GM23338 (cell line): ENCODE measurements around the gene MET. TPM values are rescaled to one million over a fixed set of nuclear protein-coding genes. Genes with fewer than 3 reads are reported as not detected.

Source experiments
- ATAC-seq: fragments of 200-7000 bp; cut with Tn5 transposase; 3 replicates; pipeline ENCODE4 v1.9.1; 2020
- DNase-seq: peaks from one replicate; pipeline ENCODE4 v3.0.0-alpha.2; 2015; ENCODE audit warnings: low spot score
- H2AFZ ChIP-seq: fragments of 200-600 bp; sonication (generic); 2 replicates; pipeline ENCODE4 v1.8.0; 2016; ENCODE audit warnings: antibody characterized with exemption, mild to moderate bottlenecking, moderate library complexity
- H3F3A ChIP-seq: fragments of 200-600 bp; sonication (generic); replicated peaks from 2 replicates; pipeline ENCODE4 v1.8.0; 2017; ENCODE audit warnings: antibody characterized with exemption, mixed run types, low read depth
- H3K27ac ChIP-seq: fragments of 200-600 bp; sonication (generic); 2 replicates; pipeline ENCODE4 v1.6.1; 2016; ENCODE audit warnings: low read depth
- H3K27me3 ChIP-seq: fragments of 200-600 bp; sonication (generic); 2 replicates; pipeline ENCODE4 v1.8.0; 2016; ENCODE audit warnings: mild to moderate bottlenecking, mixed run types, moderate library complexity; ENCODE audit not compliant: insufficient read depth
- H3K36me3 ChIP-seq: fragments of 200-600 bp; sonication (generic); 2 replicates; pipeline ENCODE4 v1.8.0; 2016; ENCODE audit warnings: mild to moderate bottlenecking; ENCODE audit not compliant: insufficient read depth
- H3K4me1 ChIP-seq: fragments of 200-600 bp; sonication (generic); 2 replicates; pipeline ENCODE4 v1.8.0; 2016; ENCODE audit warnings: mild to moderate bottlenecking, moderate library complexity; ENCODE audit not compliant: insufficient read depth
- H3K4me2 ChIP-seq: fragments of 200-600 bp; sonication (generic); 2 replicates; pipeline ENCODE4 v1.7.1; 2017; ENCODE audit warnings: mixed run types
- H3K4me3 ChIP-seq: fragments of 200-600 bp; sonication (generic); 2 replicates; pipeline ENCODE4 v1.6.1; 2016; ENCODE audit warnings: mixed run types
- H3K79me2 ChIP-seq: fragments of 200-600 bp; sonication (generic); replicated peaks from 2 replicates; pipeline ENCODE4 v1.8.0; 2017; ENCODE audit warnings: mild to moderate bottlenecking; ENCODE audit not compliant: insufficient read depth
- H3K9me2 ChIP-seq: fragments of 200-600 bp; sonication (generic); 2 replicates; pipeline ENCODE4 v1.8.0; 2017; ENCODE audit not compliant: insufficient read depth
- H4K20me1 ChIP-seq: fragments of 200-600 bp; sonication (generic); replicated peaks from 2 replicates; pipeline ENCODE4 v1.8.0; 2017; ENCODE audit warnings: mild to moderate bottlenecking; ENCODE audit not compliant: insufficient read depth
- H3K27ac Mint-ChIP-seq: 2 replicates; pipeline ENCODE4 v1.8.0; 2020; ENCODE audit warnings: inconsistent platforms, mild to moderate bottlenecking, moderate library complexity, mixed read lengths
- H3K27me3 Mint-ChIP-seq: 3 replicates; pipeline ENCODE4 v1.8.0; 2022; ENCODE audit warnings: low read depth, mild to moderate bottlenecking, moderate library complexity, mixed read lengths, inconsistent platforms; ENCODE audit not compliant: insufficient read depth, poor library complexity
- H3K36me3 Mint-ChIP-seq: 3 replicates; pipeline ENCODE4 v1.8.0; 2021; ENCODE audit warnings: low read depth, mild to moderate bottlenecking, inconsistent platforms, moderate library complexity, mixed read lengths
- H3K4me1 Mint-ChIP-seq: 3 replicates; pipeline ENCODE4 v1.8.0; 2020; ENCODE audit warnings: mild to moderate bottlenecking, inconsistent platforms, mixed read lengths
- H3K4me3 Mint-ChIP-seq: 3 replicates; pipeline ENCODE4 v1.8.0; 2021; ENCODE audit warnings: moderate library complexity, mild to moderate bottlenecking, inconsistent platforms, mixed read lengths
- H3K9me3 Mint-ChIP-seq: 3 replicates; pipeline ENCODE4 v1.8.0; 2020; ENCODE audit warnings: moderate library complexity, mild to moderate bottlenecking, inconsistent platforms, mixed read lengths
- CREB1 ChIP-seq: fragments of 250-450 bp; sonication (Bioruptor Pico); IDR thresholded peaks from 2 replicates; pipeline ENCODE4 v1.5.0; 2020; ENCODE audit warnings: low read depth, mild to moderate bottlenecking, moderate library complexity
- EZH2 ChIP-seq: fragments of 200-600 bp; sonication (generic); IDR thresholded peaks from one replicate; pipeline ENCODE4 v1.8.0; 2017; ENCODE audit warnings: antibody characterized with exemption, mild to moderate bottlenecking, low read depth; ENCODE audit not compliant: unreplicated experiment
- EZH2phosphoT487 ChIP-seq: fragments of 200-600 bp; sonication (generic); IDR thresholded peaks from one replicate; pipeline ENCODE4 v1.8.1; 2018; ENCODE audit warnings: antibody characterized with exemption; ENCODE audit not compliant: unreplicated experiment
- JUNB ChIP-seq: IDR thresholded peaks from one replicate; pipeline ENCODE4 v1.6.1; 2016; ENCODE audit warnings: antibody characterized with exemption; ENCODE audit not compliant: unreplicated experiment
- NANOG ChIP-seq: IDR thresholded peaks from 2 replicates; pipeline ENCODE4 v1.6.1; 2016; ENCODE audit warnings: antibody characterized with exemption, borderline replicate concordance
- POLR2AphosphoS5 ChIP-seq: IDR thresholded peaks from 2 replicates; pipeline ENCODE4 v1.6.1; 2016; ENCODE audit warnings: antibody characterized with exemption, low read depth
- STAT1 ChIP-seq: IDR thresholded peaks from one replicate; pipeline ENCODE4 v1.6.1; 2016; ENCODE audit warnings: antibody characterized with exemption; ENCODE audit not compliant: unreplicated experiment
- ZNF114 ChIP-seq: fragments of 250-450 bp; sonication (Bioruptor Pico); IDR thresholded peaks from 2 replicates; pipeline ENCODE4 v1.5.0; 2020; ENCODE audit warnings: mild to moderate bottlenecking, moderate library complexity
- polyA plus RNA-seq: library from polyadenylated mRNA; unstranded; fragments of >200 nt; fragmentation: Nextera tagmentation; extraction: Ambion mirVana; gene quantifications from 2 replicates; pipeline ENCODE4 v1.2.1, GENCODE V29; 2016
- total RNA-seq: library from RNA; depleted of rRNA; stranded (reverse); fragments of >200 nt; shearing (Covaris generic); gene quantifications from 2 replicates; pipeline ENCODE4 v1.2.3, GENCODE V29; 2014
- TF ChIP-seq, protein P1 (sequence below): IDR thresholded peaks from 2 replicates; pipeline ENCODE4 v1.6.1; 2016; ENCODE audit warnings: antibody characterized with exemption
- TF ChIP-seq, protein P2 (sequence below): IDR thresholded peaks from one replicate; pipeline ENCODE4 v1.6.1; 2018; ENCODE audit warnings: antibody characterized with exemption; ENCODE audit not compliant: unreplicated experiment

Gene MET
- total and polyA plus RNA-seq, 2 experiments from 2014 or later, result 4.8 to 23.1 TPM

DNA sequence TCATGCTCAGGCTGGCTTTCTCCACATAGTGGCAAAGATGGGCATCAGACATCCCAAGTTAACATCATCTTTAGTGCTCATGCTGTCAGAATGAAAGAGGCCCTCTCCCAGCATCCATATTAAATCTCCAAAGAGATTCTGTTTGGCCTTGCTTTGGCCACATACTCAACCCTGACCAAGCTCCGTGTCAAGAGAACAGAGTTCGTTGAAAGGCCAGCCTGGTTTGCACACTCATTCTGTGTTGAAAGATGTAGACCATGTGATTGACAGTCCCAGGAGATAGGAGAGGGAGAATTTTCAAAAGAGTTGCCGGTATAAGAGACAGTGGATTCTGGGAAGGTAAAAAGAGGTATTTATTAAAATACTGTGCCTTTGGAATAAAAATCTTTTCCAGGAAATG is 19.7 kb downstream of the MET start:
- Histone ChIP-seq H3K27me3 (no peaks in the 10 kb centered on the region), H3K27ac (no peak overlapping the region), H3F3A (no peaks in the 10 kb centered on the region), H2AFZ (no peak overlapping the region), H3K4me1 (peaks cover 39% of the 10 kb centered on the region), H4K20me1 (no peaks in the 10 kb centered on the region), H3K4me2 (no peak overlapping the region), H3K4me3 (no peak overlapping the region), H3K79me2 (no peaks in the 10 kb centered on the region), H3K36me3 (no peaks in the 10 kb centered on the region), H3K9me2 (no peaks in the 10 kb centered on the region)
- no peak overlapping the region for H3K4me3 Mint-ChIP-seq
- no peak for TF ChIP-seq NANOG
- no peak for TF ChIP-seq ZNF114 (CRISPR knock-in tag)
- TF ChIP-seq, protein P1, sequence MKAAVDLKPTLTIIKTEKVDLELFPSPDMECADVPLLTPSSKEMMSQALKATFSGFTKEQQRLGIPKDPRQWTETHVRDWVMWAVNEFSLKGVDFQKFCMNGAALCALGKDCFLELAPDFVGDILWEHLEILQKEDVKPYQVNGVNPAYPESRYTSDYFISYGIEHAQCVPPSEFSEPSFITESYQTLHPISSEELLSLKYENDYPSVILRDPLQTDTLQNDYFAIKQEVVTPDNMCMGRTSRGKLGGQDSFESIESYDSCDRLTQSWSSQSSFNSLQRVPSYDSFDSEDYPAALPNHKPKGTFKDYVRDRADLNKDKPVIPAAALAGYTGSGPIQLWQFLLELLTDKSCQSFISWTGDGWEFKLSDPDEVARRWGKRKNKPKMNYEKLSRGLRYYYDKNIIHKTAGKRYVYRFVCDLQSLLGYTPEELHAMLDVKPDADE, result no peak
- no peak for TF ChIP-seq JUNB
- no peak for TF ChIP-seq EZH2
- TF ChIP-seq, protein P2, sequence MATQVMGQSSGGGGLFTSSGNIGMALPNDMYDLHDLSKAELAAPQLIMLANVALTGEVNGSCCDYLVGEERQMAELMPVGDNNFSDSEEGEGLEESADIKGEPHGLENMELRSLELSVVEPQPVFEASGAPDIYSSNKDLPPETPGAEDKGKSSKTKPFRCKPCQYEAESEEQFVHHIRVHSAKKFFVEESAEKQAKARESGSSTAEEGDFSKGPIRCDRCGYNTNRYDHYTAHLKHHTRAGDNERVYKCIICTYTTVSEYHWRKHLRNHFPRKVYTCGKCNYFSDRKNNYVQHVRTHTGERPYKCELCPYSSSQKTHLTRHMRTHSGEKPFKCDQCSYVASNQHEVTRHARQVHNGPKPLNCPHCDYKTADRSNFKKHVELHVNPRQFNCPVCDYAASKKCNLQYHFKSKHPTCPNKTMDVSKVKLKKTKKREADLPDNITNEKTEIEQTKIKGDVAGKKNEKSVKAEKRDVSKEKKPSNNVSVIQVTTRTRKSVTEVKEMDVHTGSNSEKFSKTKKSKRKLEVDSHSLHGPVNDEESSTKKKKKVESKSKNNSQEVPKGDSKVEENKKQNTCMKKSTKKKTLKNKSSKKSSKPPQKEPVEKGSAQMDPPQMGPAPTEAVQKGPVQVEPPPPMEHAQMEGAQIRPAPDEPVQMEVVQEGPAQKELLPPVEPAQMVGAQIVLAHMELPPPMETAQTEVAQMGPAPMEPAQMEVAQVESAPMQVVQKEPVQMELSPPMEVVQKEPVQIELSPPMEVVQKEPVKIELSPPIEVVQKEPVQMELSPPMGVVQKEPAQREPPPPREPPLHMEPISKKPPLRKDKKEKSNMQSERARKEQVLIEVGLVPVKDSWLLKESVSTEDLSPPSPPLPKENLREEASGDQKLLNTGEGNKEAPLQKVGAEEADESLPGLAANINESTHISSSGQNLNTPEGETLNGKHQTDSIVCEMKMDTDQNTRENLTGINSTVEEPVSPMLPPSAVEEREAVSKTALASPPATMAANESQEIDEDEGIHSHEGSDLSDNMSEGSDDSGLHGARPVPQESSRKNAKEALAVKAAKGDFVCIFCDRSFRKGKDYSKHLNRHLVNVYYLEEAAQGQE, result no peak
- DNase-seq (no peak), ATAC-seq (no peak)
- H3K27me3 Mint-ChIP-seq, result no peaks in the 10 kb centered on the region
- no peaks in the 10 kb centered on the region for H3K36me3 Mint-ChIP-seq
- H3K4me1 Mint-ChIP-seq, result peaks cover 31% of the 10 kb centered on the region
- H3K9me3 Mint-ChIP-seq, result no peaks in the 10 kb centered on the region
- H3K27ac Mint-ChIP-seq, result no peak overlapping the region

DNA sequence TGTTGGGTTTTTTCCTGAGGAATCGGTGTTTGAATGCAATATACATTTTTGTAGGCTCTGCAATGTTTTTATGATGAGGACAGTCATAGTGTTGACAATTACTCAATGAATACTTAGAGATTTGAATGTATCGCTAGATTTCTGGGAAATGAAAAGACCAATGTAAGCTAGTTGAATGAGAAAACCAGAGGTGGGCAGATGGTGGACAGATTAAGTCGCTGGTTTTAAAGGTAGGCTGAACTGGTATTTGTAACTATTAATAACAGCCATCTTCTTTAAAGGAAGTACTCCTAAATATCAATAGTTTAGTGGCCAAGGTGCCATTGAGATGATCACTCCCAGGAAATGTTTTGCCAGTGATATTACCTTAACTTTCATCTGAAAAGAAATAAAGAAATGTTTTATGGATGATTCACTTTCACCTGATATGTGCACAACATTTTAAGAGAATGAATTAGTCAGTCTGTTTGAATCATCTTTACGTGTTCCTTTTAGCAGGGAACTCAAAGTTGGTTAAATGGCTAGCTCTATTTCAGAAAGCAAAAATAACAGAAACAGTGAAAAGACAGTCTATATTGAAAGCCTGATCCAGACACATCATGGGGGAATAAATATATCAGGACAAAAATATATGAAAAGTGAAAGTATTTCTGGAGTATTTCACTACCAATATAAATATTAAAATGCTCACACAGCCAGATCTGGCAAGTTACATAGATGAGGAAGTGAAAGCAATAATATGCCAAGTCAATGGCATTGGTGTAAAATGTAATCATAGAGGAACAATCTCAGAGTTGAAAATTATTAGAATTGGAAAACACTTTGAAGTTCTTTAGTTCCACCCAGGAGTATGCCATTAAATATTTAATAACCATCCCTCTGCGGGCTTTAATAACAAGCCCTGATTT is 20.7 kb downstream of the MET start:
- no peak overlapping the region for H3K4me2 ChIP-seq
- no peaks in the 10 kb centered on the region for H3K36me3 ChIP-seq
- H3K79me2 ChIP-seq, result no peaks in the 10 kb centered on the region
- no peak overlapping the region for H2AFZ ChIP-seq
- Mint-ChIP-seq H3K9me3 (no peaks in the 10 kb centered on the region), H3K27me3 (no peaks in the 10 kb centered on the region), H3K27ac (no peak overlapping the region), H3K4me1 (peaks cover 22% of the 10 kb centered on the region), H3K4me3 (no peak overlapping the region), H3K36me3 (no peaks in the 10 kb centered on the region)
- no peak overlapping the region for H3K27ac ChIP-seq
- peaks cover 29% of the 10 kb centered on the region for H3K4me1 ChIP-seq
- no peaks in the 10 kb centered on the region for H3K9me2 ChIP-seq
- no peaks in the 10 kb centered on the region for H4K20me1 ChIP-seq
- no peak for ATAC-seq
- no peak for DNase-seq
- no peaks in the 10 kb centered on the region for H3F3A ChIP-seq
- no peaks in the 10 kb centered on the region for H3K27me3 ChIP-seq
- H3K4me3 ChIP-seq, result no peak overlapping the region
- no peak for TF ChIP-seq EZH2
- TF ChIP-seq CREB1 (CRISPR knock-in tag), result no peak
- TF ChIP-seq, protein P2, result no peak
- no peak for TF ChIP-seq EZH2phosphoT487
- TF ChIP-seq POLR2AphosphoS5, result no peak
- TF ChIP-seq STAT1, result no peak
